Measurements from ENCODE around the gene CR1L.
A peak's percentile ranks its signal among the peaks of the same experiment; 100 is the strongest.
"Not testable (repeated sequence)": the region's sequence is repeated elsewhere in the genome, so short reads cannot be mapped to it uniquely, and the experiment has no call there.

Gene CR1L

GRCh38 chr1:207752456-207752998, 107.6 kb downstream of the CR1L start:
- no peaks in the 10 kb centered on the region for H3K27me3 ChIP-seq (ENCODE audit: control insufficient read depth in 1 of 2, insufficient read depth in 2 of 2, low read length in 2 of 2)
- H3K27ac ChIP-seq (ENCODE audit: low read depth, low read length): peak overlapping the region; percentile 90
- H3K9ac ChIP-seq (ENCODE audit: low read depth in 1 of 2, low read length in 2 of 2): peak overlapping the region; percentile 88 to 96
- H3K4me1 ChIP-seq (ENCODE audit: control insufficient read depth in 1 of 2, insufficient read depth in 2 of 2, low read length in 2 of 2): peaks cover 44 to 48% of the 10 kb centered on the region in 2 donors
- H3K4me3 ChIP-seq (ENCODE audit: low read depth in 1 of 2, low read length in 2 of 2): peak overlapping the region; percentile 91 to 92
- H3K9me3 ChIP-seq (ENCODE audit: control insufficient read depth in 1 of 2, low read length in 2 of 2): no peaks in the 10 kb centered on the region
- peaks cover 3 to 4% of the 10 kb centered on the region in 2 donors for H3K36me3 ChIP-seq (ENCODE audit: control insufficient read depth in 1 of 2, insufficient read depth in 2 of 2, low read length in 2 of 2)

- Histone ChIP-seq H3K27ac (ENCODE audit: low read depth, low read length) (no peak overlapping the region), H3K9ac (ENCODE audit: low read depth in 1 of 2, low read length in 2 of 2) (peak overlapping the region; percentile 40 to 96), H3K27me3 (ENCODE audit: control insufficient read depth in 1 of 2, insufficient read depth in 2 of 2, low read length in 2 of 2) (no peaks in the 10 kb centered on the region), H3K4me3 (ENCODE audit: low read depth in 1 of 2, low read length in 2 of 2) (peak overlapping the region; percentile 28 to 91), H3K4me1 (ENCODE audit: control insufficient read depth in 1 of 2, insufficient read depth in 2 of 2, low read length in 2 of 2) (peaks cover 40 to 48% of the 10 kb centered on the region in 2 donors), H3K9me3 (ENCODE audit: control insufficient read depth in 1 of 2, low read length in 2 of 2) (no peaks in the 10 kb centered on the region), H3K36me3 (ENCODE audit: control insufficient read depth in 1 of 2, insufficient read depth in 2 of 2, low read length in 2 of 2) (peaks cover 3 to 15% of the 10 kb centered on the region in 2 donors)
Measured at GRCh38 chr1:207753611-207754010, 108.7 kb downstream of the CR1L start.

- Histone ChIP-seq H3K27ac (ENCODE audit: low read depth, low read length) (no peak overlapping the region), H3K36me3 (ENCODE audit: control insufficient read depth in 1 of 2, insufficient read depth in 2 of 2, low read length in 2 of 2) (peaks cover 3 to 18% of the 10 kb centered on the region in 2 donors), H3K9me3 (ENCODE audit: control insufficient read depth in 1 of 2, low read length in 2 of 2) (no peaks in the 10 kb centered on the region), H3K9ac (ENCODE audit: low read depth in 1 of 2, low read length in 2 of 2) (peak overlapping the region; percentile 40 to 96), H3K4me3 (ENCODE audit: low read depth in 1 of 2, low read length in 2 of 2) (peak overlapping the region; percentile 28 to 91), H3K4me1 (ENCODE audit: control insufficient read depth in 1 of 2, insufficient read depth in 2 of 2, low read length in 2 of 2) (peaks cover 36 to 47% of the 10 kb centered on the region in 2 donors), H3K27me3 (ENCODE audit: control insufficient read depth in 1 of 2, insufficient read depth in 2 of 2, low read length in 2 of 2) (no peaks in the 10 kb centered on the region)
Measured at GRCh38 chr1:207754011-207754410, 109.1 kb downstream of the CR1L start.

GRCh38 chr1:207754974-207755700, 110.2 kb downstream of the CR1L start:
- no peaks in the 10 kb centered on the region for H3K9me3 ChIP-seq (ENCODE audit: control insufficient read depth in 1 of 2, low read length in 2 of 2)
- H3K27ac ChIP-seq (ENCODE audit: low read depth, low read length): no peak overlapping the region
- H3K4me3 ChIP-seq (ENCODE audit: low read depth in 1 of 2, low read length in 2 of 2): no peak overlapping the region
- H3K36me3 ChIP-seq (ENCODE audit: control insufficient read depth in 1 of 2, insufficient read depth in 2 of 2, low read length in 2 of 2): peaks cover 3 to 29% of the 10 kb centered on the region in 2 donors
- no peak overlapping the region for H3K9ac ChIP-seq (ENCODE audit: low read depth in 1 of 2, low read length in 2 of 2)
- H3K4me1 ChIP-seq (ENCODE audit: control insufficient read depth in 1 of 2, insufficient read depth in 2 of 2, low read length in 2 of 2): peaks cover 31 to 40% of the 10 kb centered on the region in 2 donors
- no peaks in the 10 kb centered on the region for H3K27me3 ChIP-seq (ENCODE audit: control insufficient read depth in 1 of 2, insufficient read depth in 2 of 2, low read length in 2 of 2)

- H3K9ac ChIP-seq (ENCODE audit: low read depth in 1 of 2, low read length in 2 of 2): no peak overlapping the region
- peaks cover 26 to 37% of the 10 kb centered on the region in 2 donors for H3K4me1 ChIP-seq (ENCODE audit: control insufficient read depth in 1 of 2, insufficient read depth in 2 of 2, low read length in 2 of 2)
- H3K27ac ChIP-seq (ENCODE audit: low read depth, low read length): no peak overlapping the region
Measured at GRCh38 chr1:207755846-207756693, 111.1 kb downstream of the CR1L start.

GRCh38 chr1:207762622-207763021, 117.7 kb downstream of the CR1L start:
- no peaks in the 10 kb centered on the region for H3K4me1 ChIP-seq (ENCODE audit: control insufficient read depth in 1 of 2, insufficient read depth in 2 of 2, low read length in 2 of 2)
- H3K9ac ChIP-seq (ENCODE audit: low read depth in 1 of 2, low read length in 2 of 2): no peak overlapping the region
- no peaks in the 10 kb centered on the region for H3K9me3 ChIP-seq (ENCODE audit: control insufficient read depth in 1 of 2, low read length in 2 of 2)
- no peaks in the 10 kb centered on the region for H3K27me3 ChIP-seq (ENCODE audit: control insufficient read depth in 1 of 2, insufficient read depth in 2 of 2, low read length in 2 of 2)
- H3K4me3 ChIP-seq (ENCODE audit: low read depth in 1 of 2, low read length in 2 of 2): no peak overlapping the region
- H3K36me3 ChIP-seq (ENCODE audit: control insufficient read depth in 1 of 2, insufficient read depth in 2 of 2, low read length in 2 of 2): peaks cover 32 to 77% of the 10 kb centered on the region in 2 donors
- no peak overlapping the region for H3K27ac ChIP-seq (ENCODE audit: low read depth, low read length)

More at GRCh38 chr1:207755846-207756693, 111.1 kb downstream of the CR1L start:
- H3K9me3 ChIP-seq (ENCODE audit: control insufficient read depth in 1 of 2, low read length in 2 of 2): no peaks in the 10 kb centered on the region
- H3K27me3 ChIP-seq (ENCODE audit: control insufficient read depth in 1 of 2, insufficient read depth in 2 of 2, low read length in 2 of 2): no peaks in the 10 kb centered on the region
- peaks cover 3 to 35% of the 10 kb centered on the region in 2 donors for H3K36me3 ChIP-seq (ENCODE audit: control insufficient read depth in 1 of 2, insufficient read depth in 2 of 2, low read length in 2 of 2)
- no peak overlapping the region for H3K4me3 ChIP-seq (ENCODE audit: low read depth in 1 of 2, low read length in 2 of 2)

GRCh38 chr1:207763091-207763490, 118.2 kb downstream of the CR1L start:
- H3K4me1 ChIP-seq (ENCODE audit: control insufficient read depth in 1 of 2, insufficient read depth in 2 of 2, low read length in 2 of 2): no peaks in the 10 kb centered on the region
- H3K9me3 ChIP-seq (ENCODE audit: control insufficient read depth in 1 of 2, low read length in 2 of 2): no peaks in the 10 kb centered on the region
- H3K27me3 ChIP-seq (ENCODE audit: control insufficient read depth in 1 of 2, insufficient read depth in 2 of 2, low read length in 2 of 2): no peaks in the 10 kb centered on the region
- no peak overlapping the region for H3K4me3 ChIP-seq (ENCODE audit: low read depth in 1 of 2, low read length in 2 of 2)
- H3K27ac ChIP-seq (ENCODE audit: low read depth, low read length): no peak overlapping the region
- H3K9ac ChIP-seq (ENCODE audit: low read depth in 1 of 2, low read length in 2 of 2): no peak overlapping the region
- H3K36me3 ChIP-seq (ENCODE audit: control insufficient read depth in 1 of 2, insufficient read depth in 2 of 2, low read length in 2 of 2): peaks cover 32 to 74% of the 10 kb centered on the region in 2 donors

GRCh38 chr1:207763972-207764371, 119.0 kb downstream of the CR1L start:
- Histone ChIP-seq H3K4me3 (ENCODE audit: low read depth in 1 of 2, low read length in 2 of 2) (no peak overlapping the region), H3K36me3 (ENCODE audit: control insufficient read depth in 1 of 2, insufficient read depth in 2 of 2, low read length in 2 of 2) (peaks cover 32 to 75% of the 10 kb centered on the region in 2 donors), H3K9me3 (ENCODE audit: control insufficient read depth in 1 of 2, low read length in 2 of 2) (no peaks in the 10 kb centered on the region), H3K9ac (ENCODE audit: low read depth in 1 of 2, low read length in 2 of 2) (no peak overlapping the region), H3K27me3 (ENCODE audit: control insufficient read depth in 1 of 2, insufficient read depth in 2 of 2, low read length in 2 of 2) (no peaks in the 10 kb centered on the region), H3K27ac (ENCODE audit: low read depth, low read length) (no peak overlapping the region), H3K4me1 (ENCODE audit: control insufficient read depth in 1 of 2, insufficient read depth in 2 of 2, low read length in 2 of 2) (no peaks in the 10 kb centered on the region)

- no peak overlapping the region for H3K27ac ChIP-seq (ENCODE audit: low read depth, low read length)
- H3K4me1 ChIP-seq (ENCODE audit: control insufficient read depth in 1 of 2, insufficient read depth in 2 of 2, low read length in 2 of 2): no peaks in the 10 kb centered on the region
- H3K27me3 ChIP-seq (ENCODE audit: control insufficient read depth in 1 of 2, insufficient read depth in 2 of 2, low read length in 2 of 2): no peaks in the 10 kb centered on the region
- H3K4me3 ChIP-seq (ENCODE audit: low read depth in 1 of 2, low read length in 2 of 2): no peak overlapping the region
- H3K9me3 ChIP-seq (ENCODE audit: control insufficient read depth in 1 of 2, low read length in 2 of 2): no peaks in the 10 kb centered on the region
- H3K9ac ChIP-seq (ENCODE audit: low read depth in 1 of 2, low read length in 2 of 2): no peak overlapping the region
- H3K36me3 ChIP-seq (ENCODE audit: control insufficient read depth in 1 of 2, insufficient read depth in 2 of 2, low read length in 2 of 2): peaks cover 32 to 67% of the 10 kb centered on the region in 2 donors
Measured at GRCh38 chr1:207766569-207766968, 121.6 kb downstream of the CR1L start.

- not testable (repeated sequence) for H3K27ac ChIP-seq (ENCODE audit: low read depth, low read length); H3K9me3 ChIP-seq (ENCODE audit: control insufficient read depth in 1 of 2, low read length in 2 of 2); H3K27me3 ChIP-seq (ENCODE audit: control insufficient read depth in 1 of 2, insufficient read depth in 2 of 2, low read length in 2 of 2); H3K4me1 ChIP-seq (ENCODE audit: control insufficient read depth in 1 of 2, insufficient read depth in 2 of 2, low read length in 2 of 2); H3K9ac ChIP-seq (ENCODE audit: low read depth in 1 of 2, low read length in 2 of 2); H3K4me3 ChIP-seq (ENCODE audit: low read depth in 1 of 2, low read length in 2 of 2)
- H3K36me3 ChIP-seq (ENCODE audit: control insufficient read depth in 1 of 2, insufficient read depth in 2 of 2, low read length in 2 of 2): peaks cover 5 to 40% of the 10 kb centered on the region in 2 donors
Measured at GRCh38 chr1:207770514-207770913, 125.6 kb downstream of the CR1L start.
